PC-3 (cell line): ENCODE results near the gene MAP3K8. TPM values are rescaled to one million over a fixed set of nuclear protein-coding genes. Genes with fewer than 3 reads are reported as not detected.

Source experiments
- ATAC-seq: fragments of 200-7000 bp; cut with Tn5 transposase; 2 replicates; pipeline ENCODE4 v1.9.1; 2020; ENCODE audit warnings: mild to moderate bottlenecking, moderate library complexity
- BruUV-seq: library from RNA; stranded (reverse); fragments of 400-500 nt; replicated peaks from 2 replicates; lab custom pipeline; 2021; lab: Mats Ljungman, UMichigan
- CTCF ChIA-PET: fragments of 300-600 bp; sonication (Branson Sonifier 250); formaldehyde crosslinking; loops from one replicate; lab custom pipeline; 2022; ENCODE audit warnings: antibody characterized with exemption; lab: Charles Lee
- POLR2A ChIA-PET: fragments of 300-600 bp; sonication (Branson Sonifier 250); formaldehyde crosslinking; loops from one replicate; lab custom pipeline; 2022; ENCODE audit warnings: antibody characterized with exemption; ENCODE audit not compliant: unreplicated experiment; lab: Charles Lee
- DNase-seq: peaks from one replicate; pipeline ENCODE4 v3.0.0-alpha.2; 2015
- H2AFZ ChIP-seq: fragments of 300-600 bp; sonication (generic); 2 replicates; pipeline ENCODE4 v1.6.0; 2016; ENCODE audit warnings: antibody characterized with exemption, low read length
- H3F3A ChIP-seq: fragments of 300-600 bp; sonication (generic); one replicate; pipeline ENCODE4 v1.6.0; 2017; ENCODE audit warnings: antibody characterized with exemption, low read length, control low read depth, mild to moderate bottlenecking; ENCODE audit not compliant: unreplicated experiment
- H3K27ac ChIP-seq: fragments of 300-600 bp; sonication (generic); 2 replicates; pipeline ENCODE4 v1.5.1; 2016; ENCODE audit warnings: mild to moderate bottlenecking, low read length
- H3K27me3 ChIP-seq: fragments of 300-600 bp; sonication (generic); 2 replicates; pipeline ENCODE4 v1.6.1; 2016; ENCODE audit warnings: low read length, mixed read lengths
- H3K36me3 ChIP-seq: fragments of 300-600 bp; sonication (generic); 2 replicates; pipeline ENCODE4 v1.6.1; 2016; ENCODE audit warnings: low read depth, mixed run types, low read length, mixed read lengths
- H3K4me1 ChIP-seq: fragments of 300-600 bp; sonication (generic); 2 replicates; pipeline ENCODE4 v1.5.1; 2016; ENCODE audit warnings: low read length; ENCODE audit not compliant: insufficient read depth
- H3K4me2 ChIP-seq: fragments of 300-600 bp; sonication (generic); 2 replicates; pipeline ENCODE4 v1.6.0; 2016; ENCODE audit warnings: low read length
- H3K4me3 ChIP-seq: fragments of 300-600 bp; sonication (generic); 2 replicates; pipeline ENCODE4 v1.5.1; 2016; ENCODE audit warnings: mild to moderate bottlenecking, low read length, mixed read lengths
- H3K79me2 ChIP-seq: fragments of 300-600 bp; sonication (generic); 2 replicates; pipeline ENCODE4 v1.6.1; 2017; ENCODE audit warnings: low read length, mixed read lengths
- H3K9ac ChIP-seq: fragments of 300-600 bp; sonication (generic); 2 replicates; pipeline ENCODE4 v1.6.0; 2016; ENCODE audit warnings: mild to moderate bottlenecking, low read length
- H3K9me2 ChIP-seq: fragments of 300-600 bp; sonication (generic); replicated peaks from 2 replicates; pipeline ENCODE4 v1.6.1; 2016; ENCODE audit warnings: mixed run types, low read length, mixed read lengths
- H3K9me3 ChIP-seq: fragments of 300-600 bp; sonication (generic); 2 replicates; pipeline ENCODE4 v1.6.1; 2016; ENCODE audit warnings: low read length, mixed read lengths
- H4K20me1 ChIP-seq: fragments of 300-600 bp; sonication (generic); 2 replicates; pipeline ENCODE4 v1.6.1; 2016; ENCODE audit warnings: low read length, mixed read lengths
- CTCF ChIP-seq: fragments of 300-600 bp; sonication (generic); conservative IDR thresholded peaks from 2 replicates; pipeline ENCODE4 v1.5.1; 2017; ENCODE audit warnings: antibody characterized with exemption, low read depth, mild to moderate bottlenecking, low read length
- EZH2 ChIP-seq: fragments of 300-600 bp; sonication (generic); IDR thresholded peaks from one replicate; pipeline ENCODE4 v1.6.1; 2017; ENCODE audit warnings: antibody characterized with exemption, mild to moderate bottlenecking, low read length; ENCODE audit not compliant: unreplicated experiment
- EZH2phosphoT487 ChIP-seq: fragments of 300-600 bp; sonication (generic); IDR thresholded peaks from 2 replicates; pipeline ENCODE4 v1.6.1; 2018; ENCODE audit warnings: mild to moderate bottlenecking, antibody characterized with exemption, low read length, borderline replicate concordance
- intact Hi-C: fragments of 100-400 bp; cut with micrococcal nuclease; formaldehyde crosslinking; loops from 2 replicates; pipeline ENCODE4 v1.9.0; 2023
- total RNA-seq: library from RNA; depleted of rRNA; stranded (reverse); fragments of >200 nt; gene quantifications from 2 replicates; pipeline ENCODE4 v1.2.3, GENCODE V29; 2014

MAP3K8 gene
- total RNA-seq, 1 experiment from 2014 or later = 6.5 TPM

GRCh38 chr10:30415593-30415992 lies 18.4 kb upstream of the MAP3K8 start:
- Histone ChIP-seq H3K79me2 (no peaks in the 10 kb centered on the region), H3K9me2 (no peaks in the 10 kb centered on the region), H3K4me1 (no peaks in the 10 kb centered on the region), H3K27me3 (no peaks in the 10 kb centered on the region), H3K4me3 (no peak overlapping the region), H4K20me1 (no peaks in the 10 kb centered on the region), H3K9me3 (no peaks in the 10 kb centered on the region), H2AFZ (no peak overlapping the region), H3K36me3 (no peaks in the 10 kb centered on the region), H3F3A (no peaks in the 10 kb centered on the region), H3K27ac (no peak overlapping the region), H3K9ac (no peak overlapping the region), H3K4me2 (no peak overlapping the region)
- intact Hi-C loops = loop anchor here (2.0 kb wide), 1 partner anchor 175 kb away; no protein-coding TSS in a partner anchor
- no TSS peak for BruUV-seq
- no peak for DNase-seq
- CTCF ChIA-PET = no interaction called here
- TF ChIP-seq CTCF (no peak), EZH2phosphoT487 (no peak), EZH2 (no peak)
- POLR2A ChIA-PET = no interaction called here
- ATAC-seq = no peak

- BruUV-seq = no TSS peak
- intact Hi-C loops = no loop called here
- no peak for ATAC-seq
- POLR2A ChIA-PET = no interaction called here
- no peak for DNase-seq
- TF ChIP-seq CTCF (no peak), EZH2 (no peak), EZH2phosphoT487 (no peak)
- Histone ChIP-seq H2AFZ (no peak overlapping the region), H3K79me2 (no peaks in the 10 kb centered on the region), H3K27ac (no peak overlapping the region), H3K4me3 (no peak overlapping the region), H3K4me2 (no peak overlapping the region), H4K20me1 (no peaks in the 10 kb centered on the region), H3K9me3 (no peaks in the 10 kb centered on the region), H3K36me3 (no peaks in the 10 kb centered on the region), H3K9ac (no peak overlapping the region), H3K9me2 (no peaks in the 10 kb centered on the region), H3K4me1 (no peaks in the 10 kb centered on the region), H3K27me3 (no peaks in the 10 kb centered on the region), H3F3A (no peaks in the 10 kb centered on the region)
- CTCF ChIA-PET = no interaction called here
These were observed 16.7 kb upstream of the MAP3K8 start for GRCh38 chr10:30417301-30417700.

GRCh38 chr10:30420266-30420665 lies 13.7 kb upstream of the MAP3K8 start:
- no peak overlapping the region for H3K27ac ChIP-seq
- intact Hi-C loops = no loop called here
- H2AFZ ChIP-seq = no peak overlapping the region
- H3K27me3 ChIP-seq = no peaks in the 10 kb centered on the region
- POLR2A ChIA-PET = no interaction called here
- H3K9me3 ChIP-seq = no peaks in the 10 kb centered on the region
- no peak overlapping the region for H3K4me2 ChIP-seq
- no peak overlapping the region for H3K9ac ChIP-seq
- H3K9me2 ChIP-seq = no peaks in the 10 kb centered on the region
- no peak for DNase-seq
- no peaks in the 10 kb centered on the region for H4K20me1 ChIP-seq
- H3K4me1 ChIP-seq = peaks cover 19% of the 10 kb centered on the region
- no TSS peak for BruUV-seq
- CTCF ChIA-PET = no interaction called here
- no peaks in the 10 kb centered on the region for H3K36me3 ChIP-seq
- no peaks in the 10 kb centered on the region for H3K79me2 ChIP-seq
- H3F3A ChIP-seq = no peaks in the 10 kb centered on the region
- H3K4me3 ChIP-seq = no peak overlapping the region
- ATAC-seq = no peak
- TF ChIP-seq CTCF (no peak), EZH2phosphoT487 (no peak), EZH2 (no peak)
